MCF 10A (cell line): Measurements from ENCODE around the gene OR7G2. TPM values are rescaled to one million over a fixed set of nuclear protein-coding genes. Genes with fewer than 3 reads are reported as not detected.

ENCODE experiments used
- BruUV-seq: library from RNA; stranded (reverse); fragments of 400-500 nt; replicated peaks from 2 replicates; lab custom pipeline; 2021; lab: Mats Ljungman, UMichigan
- CTCF ChIA-PET: fragments of 300-600 bp; sonication (Branson Sonifier 250); formaldehyde crosslinking; extraction: SDS; loops from one replicate; lab custom pipeline; 2021; ENCODE audit warnings: antibody characterized with exemption, inconsistent platforms; lab: Yijun Ruan, JAX
- POLR2A ChIA-PET: fragments of 300-600, 350-650 bp; sonication (Branson Sonifier 250); formaldehyde crosslinking; extraction: SDS; loops from one replicate; lab custom pipeline; 2020; ENCODE audit warnings: antibody characterized with exemption, inconsistent platforms; lab: Yijun Ruan, JAX
- DNase-seq: peaks from one replicate; pipeline ENCODE4 v3.0.0-alpha.2; 2018; ENCODE audit not compliant: unreplicated experiment
- H3K27ac Mint-ChIP-seq: one replicate; pipeline ENCODE4 v1.8.0; 2022; ENCODE audit warnings: mild to moderate bottlenecking, low read depth, mixed read lengths; ENCODE audit not compliant: unreplicated experiment
- H3K27me3 Mint-ChIP-seq: one replicate; pipeline ENCODE4 v1.8.0; 2022; ENCODE audit warnings: mixed read lengths; ENCODE audit not compliant: insufficient read depth, unreplicated experiment
- H3K36me3 Mint-ChIP-seq: one replicate; pipeline ENCODE4 v1.8.0; 2022; ENCODE audit warnings: mild to moderate bottlenecking, moderate library complexity, mixed read lengths; ENCODE audit not compliant: insufficient read depth, unreplicated experiment
- H3K4me1 Mint-ChIP-seq: one replicate; pipeline ENCODE4 v1.8.0; 2022; ENCODE audit warnings: mixed read lengths; ENCODE audit not compliant: insufficient read depth, unreplicated experiment
- H3K4me3 Mint-ChIP-seq: one replicate; pipeline ENCODE4 v1.8.0; 2022; ENCODE audit warnings: mild to moderate bottlenecking, moderate library complexity, mixed read lengths; ENCODE audit not compliant: unreplicated experiment
- H3K9me3 Mint-ChIP-seq: one replicate; pipeline ENCODE4 v1.8.0; 2022; ENCODE audit warnings: mixed read lengths; ENCODE audit not compliant: unreplicated experiment
- CTCF ChIP-seq: fragments of 200-600 bp; IDR thresholded peaks from one replicate; pipeline ENCODE4 v1.8.0; 2022; ENCODE audit warnings: antibody characterized with exemption, mild to moderate bottlenecking; ENCODE audit not compliant: unreplicated experiment
- intact Hi-C: fragments of 100-400 bp; cut with micrococcal nuclease; formaldehyde crosslinking; loops from 2 replicates; pipeline ENCODE4 v1.14.1; 2022
- total RNA-seq: library from RNA; stranded (reverse); gene quantifications from 2 replicates; pipeline ENCODE4 v1.2.3, GENCODE V29; 2022

The OR7G2 gene
- total RNA-seq, 1 experiment from 2014 or later, result not detected

DNA sequence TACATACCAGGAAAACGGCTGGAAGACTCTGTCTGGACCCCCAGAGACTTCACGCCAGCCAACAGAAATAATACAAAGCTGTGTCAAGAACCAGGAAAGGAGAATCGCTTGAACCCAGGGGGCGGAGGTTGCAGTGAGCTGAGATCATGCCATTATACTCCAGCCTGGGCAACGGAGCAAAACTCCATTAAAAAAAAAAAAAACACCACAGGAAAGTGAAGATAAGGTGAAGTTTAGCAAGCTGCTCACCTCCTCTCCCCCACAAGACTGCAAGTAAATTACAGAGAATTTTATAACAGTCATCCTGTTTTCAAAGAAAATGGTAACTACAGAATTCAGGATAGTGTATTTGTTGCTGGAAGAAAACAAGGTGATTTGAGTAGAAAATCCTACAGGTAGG lies 9.3 kb upstream of the OR7G2 start:
- H3K36me3 Mint-ChIP-seq, result no peaks in the 10 kb centered on the region
- DNase-seq, result no peak
- CTCF ChIA-PET, result interaction anchor here (0.6 kb wide), 2 partner anchors 209 to 530 kb away, joined by 3 to 8 read pairs; no protein-coding TSS in a partner anchor
- no peaks in the 10 kb centered on the region for H3K27me3 Mint-ChIP-seq
- H3K4me3 Mint-ChIP-seq, result no peak overlapping the region
- peaks cover 8% of the 10 kb centered on the region for H3K9me3 Mint-ChIP-seq
- no peak overlapping the region for H3K27ac Mint-ChIP-seq
- BruUV-seq, result no TSS peak
- POLR2A ChIA-PET, result no interaction called here
- intact Hi-C loops, result no loop called here
- no peak for TF ChIP-seq CTCF
- H3K4me1 Mint-ChIP-seq, result no peaks in the 10 kb centered on the region

DNA sequence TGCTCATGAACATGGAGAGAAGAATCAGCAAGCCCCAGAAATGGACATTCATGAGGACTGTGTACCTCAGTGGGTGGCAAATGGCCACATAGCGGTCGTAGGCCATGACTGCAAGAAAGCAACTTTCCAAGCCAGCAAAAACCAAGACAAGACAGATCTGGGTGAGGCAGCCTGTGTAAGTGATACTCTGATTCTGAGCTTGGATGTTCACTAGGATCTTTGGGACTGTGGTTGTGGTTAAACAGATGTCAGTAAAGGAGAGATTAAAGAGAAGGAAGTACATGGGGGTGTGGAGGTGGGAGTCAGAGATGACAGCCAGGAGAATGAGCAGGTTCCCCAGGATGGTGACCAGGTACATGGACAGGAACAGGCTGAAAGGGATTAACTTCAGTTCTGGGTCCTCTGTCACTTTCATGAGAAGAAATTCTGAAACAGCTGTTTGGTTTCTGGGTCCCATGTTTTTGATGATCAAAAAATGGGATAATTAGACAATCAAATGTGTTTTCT lies 8.1 kb upstream of the OR7G2 start, which contains the start of gene OR7G1:
Gene OR7G1 (minus strand): TSS at position 457 of the 507 bp plus-strand sequence. CDS start 0 bp downstream, at position 457.
- Mint-ChIP-seq H3K27me3 (no peaks in the 10 kb centered on the region), H3K4me3 (no peak within 1 kb of the TSS), H3K36me3 (no peaks in the 10 kb centered on the region), H3K27ac (no peak within 1 kb of the TSS), H3K4me1 (no peaks in the 10 kb centered on the region), H3K9me3 (peaks cover 15% of the 10 kb centered on the region)
- BruUV-seq, result no TSS peak
- ChIA-PET POLR2A (no interaction called here), CTCF (no interaction called here)
- no peak for DNase-seq
- no peak for TF ChIP-seq CTCF
- intact Hi-C loops, result no loop called here

GRCh38 chr19:9109959-9110358 lies 2.7 kb upstream of the OR7G2 start:
- POLR2A ChIA-PET, result no interaction called here
- BruUV-seq, result no TSS peak
- no peaks in the 10 kb centered on the region for H3K36me3 Mint-ChIP-seq
- no peak overlapping the region for H3K27ac Mint-ChIP-seq
- H3K27me3 Mint-ChIP-seq, result no peaks in the 10 kb centered on the region
- intact Hi-C loops, result no loop called here
- H3K4me1 Mint-ChIP-seq, result no peaks in the 10 kb centered on the region
- CTCF ChIA-PET, result no interaction called here
- TF ChIP-seq CTCF, result no peak
- no peak for DNase-seq
- H3K9me3 Mint-ChIP-seq, result peaks cover 16% of the 10 kb centered on the region
- no peak overlapping the region for H3K4me3 Mint-ChIP-seq

GRCh38 chr19:9086761-9087160 lies 20.5 kb downstream of the OR7G2 start, which contains the start of gene OR1M1:
OR1M1 (plus strand) TSS chr19:9087061; CDS start chr19:9093245, 6,184 bp downstream.
- Mint-ChIP-seq H3K4me3 (no peak within 1 kb of the TSS), H3K4me1 (no peaks in the 10 kb centered on the region), H3K27me3 (no peaks in the 10 kb centered on the region), H3K9me3 (no peaks in the 10 kb centered on the region), H3K27ac (no peak within 1 kb of the TSS), H3K36me3 (no peaks in the 10 kb centered on the region)
- intact Hi-C loops, result no loop called here
- no peak for DNase-seq
- BruUV-seq, result no TSS peak
- CTCF ChIA-PET, result interaction anchor here (0.6 to 1.7 kb wide), 5 partner anchors 9 to 506 kb away, joined by 3 to 8 read pairs (median 3); no protein-coding TSS in a partner anchor
- TF ChIP-seq CTCF, result no peak
- POLR2A ChIA-PET, result no interaction called here
